HepG2 (cell line): ENCODE measurements around the gene OTUB2. TPM values are rescaled to one million over a fixed set of nuclear protein-coding genes. Genes with fewer than 3 reads are reported as not detected.
A peak's percentile ranks its signal among the peaks of the same experiment; 100 is the strongest.

Source experiments
- ATAC-seq: fragments of 200-7000 bp; cut with Tn5 transposase; 3 replicates; pipeline ENCODE4 v1.9.1; 2020; ENCODE audit warnings: mild to moderate bottlenecking, moderate library complexity
- BruUV-seq: library from RNA; stranded (reverse); fragments of 400-500 nt; replicated peaks from 2 replicates; lab custom pipeline; 2021; lab: Mats Ljungman, UMichigan
- CTCF ChIA-PET: fragments of 300-600 bp; formaldehyde crosslinking; extraction: SDS; loops from one replicate; lab custom pipeline; 2021; ENCODE audit warnings: low total read pairs, inconsistent platforms, low intra/inter-chr PET ratio; lab: Yijun Ruan, JAX
- POLR2A ChIA-PET: fragments of 350-600 bp; sonication (Branson Sonifier 250); formaldehyde crosslinking; loops from one replicate; lab custom pipeline; 2020; ENCODE audit warnings: antibody characterized with exemption, inconsistent platforms; lab: Yijun Ruan, JAX
- DNase-seq: peaks from one replicate; pipeline ENCODE4 v3.0.0-alpha.2; 2015; ENCODE audit warnings: low spot score
- FAIRE-seq: peaks from 3 replicates; lab custom pipeline; 2011; peaks lifted over from hg19 to GRCh38; lab: Jason Lieb, UNC
- H2AFZ ChIP-seq: one replicate; pipeline ENCODE4 v1.6.1; 2011; ENCODE audit warnings: low read length, inconsistent platforms
- H3K27ac ChIP-seq: fragments of 300-600 bp; 3 replicates; pipeline ENCODE4 v1.8.0; 2011; ENCODE audit warnings: mixed run types, mild to moderate bottlenecking, mixed read lengths, low read length, inconsistent platforms; ENCODE audit not compliant: insufficient read depth; ENCODE audit errors: extremely low read length
- H3K27me3 ChIP-seq, 2 experiments: fragments of 200-600 bp in 1 of 2; 2 replicates in 1 of 2; 3 replicates in 1 of 2; pipeline versions ENCODE4 v1.6.0 to v1.8.0; 2011; ENCODE audit warnings: low read length in 2 of 2, mild to moderate bottlenecking in 2 of 2, moderate library complexity in 2 of 2, inconsistent platforms in 1 of 2; ENCODE audit not compliant: insufficient read depth in 2 of 2, control insufficient read depth in 1 of 2
- H3K36me3 ChIP-seq, 2 experiments: fragments of 200-600 bp in 1 of 2; replicated peaks in 1 of 2; 2 replicates in 1 of 2; 3 replicates in 1 of 2; pipeline versions ENCODE4 v1.5.1 to v1.8.0; 2011; ENCODE audit warnings: low read length in 2 of 2, inconsistent platforms in 1 of 2; ENCODE audit not compliant: insufficient read depth in 2 of 2, control insufficient read depth in 1 of 2
- H3K4me1 ChIP-seq: 2 replicates; pipeline ENCODE4 v1.5.1; 2012; ENCODE audit warnings: low read length, inconsistent platforms; ENCODE audit not compliant: insufficient read depth
- H3K4me2 ChIP-seq: 2 replicates; pipeline ENCODE4 v1.6.0; 2011; ENCODE audit warnings: low read depth, low read length, inconsistent platforms
- H3K4me3 ChIP-seq, 3 experiments: fragments of 200-600 bp in 1 of 3; sonication (generic), shearing (Covaris generic) in 1 of 3; replicated peaks in 1 of 3; 2 replicates each; pipeline ENCODE4 v1.5.1; 2011 to 2016; ENCODE audit warnings: low read length in 3 of 3, inconsistent platforms in 2 of 3, low read depth in 2 of 3, mild to moderate bottlenecking in 2 of 3, control low read depth in 1 of 3, mixed read lengths in 1 of 3; ENCODE audit not compliant: insufficient read depth in 1 of 3
- H3K79me2 ChIP-seq: one replicate; pipeline ENCODE4 v1.6.1; 2011; ENCODE audit warnings: low read length, inconsistent platforms; ENCODE audit not compliant: insufficient read depth
- H3K9ac ChIP-seq: 2 replicates; pipeline ENCODE4 v1.6.0; 2011; ENCODE audit warnings: mild to moderate bottlenecking, low read depth, low read length, inconsistent platforms; ENCODE audit not compliant: insufficient read depth
- H3K9me3 ChIP-seq: 2 replicates; pipeline ENCODE4 v1.5.1; 2012; ENCODE audit warnings: mild to moderate bottlenecking, low read length
- H4K20me1 ChIP-seq: 2 replicates; pipeline ENCODE4 v1.6.0; 2011; ENCODE audit warnings: inconsistent platforms, mild to moderate bottlenecking, low read length, moderate library complexity; ENCODE audit not compliant: insufficient read depth
- AKAP8 ChIP-seq: sonication (generic); formaldehyde crosslinking; IDR thresholded peaks from 2 replicates; pipeline ENCODE4 v1.5.1; 2020; ENCODE audit warnings: mild to moderate bottlenecking, missing genetic modification reagents
- ASH2L ChIP-seq: fragments of 300-600, 200-600 bp; sonication (generic); IDR thresholded peaks from 2 replicates; pipeline ENCODE4 v1.7.0; 2017; ENCODE audit warnings: low read depth, mild to moderate bottlenecking, moderate library complexity, mixed read lengths, low read length; ENCODE audit not compliant: insufficient read length
- GMEB1 ChIP-seq: sonication (generic); formaldehyde crosslinking; IDR thresholded peaks from 2 replicates; pipeline ENCODE4 v1.5.1; 2020; ENCODE audit warnings: missing genetic modification reagents, mild to moderate bottlenecking, borderline replicate concordance
- HNRNPL ChIP-seq: fragments of 200-400 bp; formaldehyde crosslinking; IDR thresholded peaks from 2 replicates; pipeline ENCODE4 v1.6.1; 2017; ENCODE audit warnings: mild to moderate bottlenecking, low read depth, low read length
- KLF11 ChIP-seq: IDR thresholded peaks from 2 replicates; pipeline ENCODE4 v1.6.1; 2016; ENCODE audit warnings: missing compliant biosample characterization
- NCOR1 ChIP-seq: fragments of 200-600 bp; sonication (generic); IDR thresholded peaks from 2 replicates; pipeline ENCODE4 v1.7.0; 2017; ENCODE audit warnings: antibody characterized with exemption, low read length, borderline replicate concordance
- PCBP2 ChIP-seq: fragments of 200-400 bp; formaldehyde crosslinking; optimal IDR thresholded peaks from 2 replicates; pipeline ENCODE3; 2018; ENCODE audit warnings: low read length, low read depth; ENCODE audit not compliant: poor library complexity, severe bottlenecking
- SMYD3 ChIP-seq: sonication (generic); formaldehyde crosslinking; IDR thresholded peaks from 2 replicates; pipeline ENCODE4 v1.8.1; 2023; ENCODE audit warnings: mild to moderate bottlenecking, missing genetic modification reagents
- ZFP36L2 ChIP-seq: sonication (generic); formaldehyde crosslinking; IDR thresholded peaks from 2 replicates; pipeline ENCODE4 v1.4.0; 2020; ENCODE audit warnings: missing genetic modification reagents
- ZNF264 ChIP-seq: sonication (generic); formaldehyde crosslinking; IDR thresholded peaks from 2 replicates; pipeline ENCODE4 v1.4.0; 2020; ENCODE audit warnings: missing genetic modification reagents
- ZNF446 ChIP-seq: sonication (generic); formaldehyde crosslinking; IDR thresholded peaks from 2 replicates; pipeline ENCODE4 v1.5.0; 2020; ENCODE audit warnings: mild to moderate bottlenecking, missing genetic modification reagents
- ZNF563 ChIP-seq: sonication (generic); formaldehyde crosslinking; IDR thresholded peaks from 2 replicates; pipeline ENCODE4 v1.8.0; 2022; ENCODE audit warnings: mild to moderate bottlenecking, moderate library complexity, missing genetic modification reagents
- ZNF768 ChIP-seq: sonication (generic); formaldehyde crosslinking; IDR thresholded peaks from 2 replicates; pipeline ENCODE4 v1.4.0; 2020; ENCODE audit warnings: missing genetic modification reagents
- WGBS: methylation state at CpG from one replicate; pipeline ENCODE4 v1.1.6; 2017; ENCODE audit warnings: low lambda C conversion rate; 5-methylcytosine and 5-hydroxymethylcytosine counted together
- in situ Hi-C: cut with HindIII; loops from 2 replicates; pipeline ENCODE4 v1.10.0; 2017; ENCODE audit warnings: low pct_unique_long_range_greater_than_20kb; ENCODE audit not compliant: extremely low pct_ligation_motif_present
- intact Hi-C: fragments of 100-400 bp; cut with micrococcal nuclease; formaldehyde crosslinking; loops from one replicate; pipeline ENCODE4 v1.10.0; 2022; ENCODE audit not compliant: unreplicated experiment
- polyA plus RNA-seq, 8 experiments: library from polyadenylated mRNA; depleted of rRNA in 3 of 8; stranded (reverse) in 7 of 8; unstranded in 1 of 8; fragments of >200 nt; fragmentation: Illumina TruSeq in 4 of 8; extraction: Trizol in 4 of 8; gene quantifications; 2 replicates each; pipeline versions ENCODE4 v1.2.1 to v1.2.3, GENCODE V29; 2011 to 2016; ENCODE audit warnings: low read depth in 4 of 8, missing spikeins in 1 of 8, mixed read lengths in 1 of 8; ENCODE audit not compliant: insufficient read depth in 1 of 8
- total RNA-seq, 5 experiments: library from RNA; depleted of rRNA; stranded (reverse); fragments of >200 nt; fragmentation: Illumina TruSeq; extraction: Trizol; gene quantifications; 2 replicates each; pipeline ENCODE4 v1.2.3, GENCODE V29; 2016; ENCODE audit warnings: low read depth in 1 of 5
- TF ChIP-seq, protein P1 (sequence below): IDR thresholded peaks from 2 replicates; pipeline ENCODE4 v1.6.1; 2016; ENCODE audit warnings: mild to moderate bottlenecking
- TF ChIP-seq, protein P2 (sequence below): sonication (generic); formaldehyde crosslinking; IDR thresholded peaks from 2 replicates; pipeline ENCODE4 v1.8.0; 2022; ENCODE audit warnings: mild to moderate bottlenecking, missing genetic modification reagents, moderate library complexity

Gene OTUB2
- total and polyA plus RNA-seq, 2 of the 13 experiments (the other 11 are each of a cell fraction or from before 2014, with no cell fraction given), result 2.2 to 2.4 TPM

GRCh38 chr14:94044476-94045091, 18.4 kb downstream of the OTUB2 start:
- H3K36me3 ChIP-seq, result peaks cover 13 to 33% of the 10 kb centered on the region in 2 experiments
- CTCF ChIA-PET, result no interaction called here
- H3K9ac ChIP-seq, result no peak overlapping the region
- H3K27me3 ChIP-seq, result no peaks in the 10 kb centered on the region
- WGBS, result 95% methylated on average over 17 of the region's 20 CpGs
- H2AFZ ChIP-seq, result no peak overlapping the region
- H3K4me1 ChIP-seq, result peaks cover 50% of the 10 kb centered on the region
- DNase-seq (no peak), FAIRE-seq (no peak), ATAC-seq (no peak)
- no peaks in the 10 kb centered on the region for H3K79me2 ChIP-seq
- H3K4me2 ChIP-seq, result no peak overlapping the region
- BruUV-seq, result no TSS peak
- no peak overlapping the region for H3K27ac ChIP-seq
- in situ Hi-C loops, result no loop called here
- no peaks in the 10 kb centered on the region for H3K9me3 ChIP-seq
- H3K4me3 ChIP-seq, result no peak overlapping the region
- POLR2A ChIA-PET, result no interaction called here
- no peaks in the 10 kb centered on the region for H4K20me1 ChIP-seq
- intact Hi-C loops, result no loop called here
- TF ChIP-seq ZNF446 (CRISPR knock-in tag) (no peak), ZNF768 (CRISPR knock-in tag) (peak; percentile 64; the same call in 1 of the 2 replicates)

DNA sequence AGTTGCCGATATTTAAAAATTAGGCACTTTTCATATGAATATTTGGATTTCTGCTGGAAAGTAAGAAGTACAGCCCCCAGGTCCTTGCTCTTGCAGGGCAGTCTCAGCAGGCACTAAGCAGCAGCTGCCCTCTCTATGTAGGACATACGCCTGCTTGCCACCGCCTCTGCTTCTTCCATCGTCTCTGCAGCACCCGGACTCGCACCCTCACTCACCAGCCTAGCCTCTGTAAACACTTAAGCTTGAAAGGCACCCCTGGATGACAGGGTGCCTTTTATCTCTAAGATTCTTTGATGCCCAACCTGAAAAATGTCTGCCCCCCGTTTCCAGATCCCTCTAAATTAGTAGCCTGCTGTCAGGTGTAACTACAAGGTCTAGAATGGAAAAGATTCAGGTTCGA, 19.0 kb downstream of the OTUB2 start:
- Histone ChIP-seq H3K4me2 (no peak overlapping the region), H3K9me3 (no peaks in the 10 kb centered on the region), H3K27ac (no peak overlapping the region), H2AFZ (no peak overlapping the region), H3K4me1 (peaks cover 45% of the 10 kb centered on the region), H3K27me3 (no peaks in the 10 kb centered on the region), H3K9ac (no peak overlapping the region), H4K20me1 (no peaks in the 10 kb centered on the region), H3K79me2 (no peaks in the 10 kb centered on the region), H3K36me3 (peaks cover 17 to 38% of the 10 kb centered on the region in 2 experiments), H3K4me3 (no peak overlapping the region)
- no peak for ATAC-seq
- no peak for FAIRE-seq
- in situ Hi-C loops (no loop called here), intact Hi-C loops (no loop called here)
- BruUV-seq, result no TSS peak
- CTCF ChIA-PET, result no interaction called here
- 93% methylated on average over 8 of the region's 8 CpGs for WGBS
- POLR2A ChIA-PET, result no interaction called here
- no peak for DNase-seq
- TF ChIP-seq ZNF563 (CRISPR knock-in tag), result no peak
- TF ChIP-seq PCBP2, result no peak
- TF ChIP-seq HNRNPL, result no peak
- no peak for TF ChIP-seq SMYD3 (CRISPR knock-in tag)
- no peak for TF ChIP-seq NCOR1
- TF ChIP-seq AKAP8, result no peak
- TF ChIP-seq, protein P1, sequence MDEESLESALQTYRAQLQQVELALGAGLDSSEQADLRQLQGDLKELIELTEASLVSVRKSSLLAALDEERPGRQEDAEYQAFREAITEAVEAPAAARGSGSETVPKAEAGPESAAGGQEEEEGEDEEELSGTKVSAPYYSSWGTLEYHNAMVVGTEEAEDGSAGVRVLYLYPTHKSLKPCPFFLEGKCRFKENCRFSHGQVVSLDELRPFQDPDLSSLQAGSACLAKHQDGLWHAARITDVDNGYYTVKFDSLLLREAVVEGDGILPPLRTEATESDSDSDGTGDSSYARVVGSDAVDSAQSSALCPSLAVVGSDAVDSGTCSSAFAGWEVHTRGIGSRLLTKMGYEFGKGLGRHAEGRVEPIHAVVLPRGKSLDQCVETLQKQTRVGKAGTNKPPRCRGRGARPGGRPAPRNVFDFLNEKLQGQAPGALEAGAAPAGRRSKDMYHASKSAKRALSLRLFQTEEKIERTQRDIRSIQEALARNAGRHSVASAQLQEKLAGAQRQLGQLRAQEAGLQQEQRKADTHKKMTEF (CRISPR knock-in tag), result no peak
- TF ChIP-seq ASH2L, result no peak
- TF ChIP-seq GMEB1 (CRISPR knock-in tag), result no peak
- TF ChIP-seq ZNF264 (CRISPR knock-in tag), result no peak
- TF ChIP-seq KLF11 (CRISPR knock-in tag), result no peak
- TF ChIP-seq ZFP36L2 (CRISPR knock-in tag), result no peak
- TF ChIP-seq, protein P2, sequence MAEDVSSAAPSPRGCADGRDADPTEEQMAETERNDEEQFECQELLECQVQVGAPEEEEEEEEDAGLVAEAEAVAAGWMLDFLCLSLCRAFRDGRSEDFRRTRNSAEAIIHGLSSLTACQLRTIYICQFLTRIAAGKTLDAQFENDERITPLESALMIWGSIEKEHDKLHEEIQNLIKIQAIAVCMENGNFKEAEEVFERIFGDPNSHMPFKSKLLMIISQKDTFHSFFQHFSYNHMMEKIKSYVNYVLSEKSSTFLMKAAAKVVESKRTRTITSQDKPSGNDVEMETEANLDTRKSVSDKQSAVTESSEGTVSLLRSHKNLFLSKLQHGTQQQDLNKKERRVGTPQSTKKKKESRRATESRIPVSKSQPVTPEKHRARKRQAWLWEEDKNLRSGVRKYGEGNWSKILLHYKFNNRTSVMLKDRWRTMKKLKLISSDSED, result no peak
